GM23338 (cell line): Measurements from ENCODE around the gene COLEC12. TPM values are rescaled to one million over a fixed set of nuclear protein-coding genes. Genes with fewer than 3 reads are reported as not detected.

Experiments used
- ATAC-seq: fragments of 200-7000 bp; cut with Tn5 transposase; 3 replicates; pipeline ENCODE4 v1.9.1; 2020
- DNase-seq: peaks from one replicate; pipeline ENCODE4 v3.0.0-alpha.2; 2015; ENCODE audit warnings: low spot score
- H2AFZ ChIP-seq: fragments of 200-600 bp; sonication (generic); 2 replicates; pipeline ENCODE4 v1.8.0; 2016; ENCODE audit warnings: antibody characterized with exemption, mild to moderate bottlenecking, moderate library complexity
- H3F3A ChIP-seq: fragments of 200-600 bp; sonication (generic); replicated peaks from 2 replicates; pipeline ENCODE4 v1.8.0; 2017; ENCODE audit warnings: antibody characterized with exemption, mixed run types, low read depth
- H3K27ac ChIP-seq: fragments of 200-600 bp; sonication (generic); 2 replicates; pipeline ENCODE4 v1.6.1; 2016; ENCODE audit warnings: low read depth
- H3K27me3 ChIP-seq: fragments of 200-600 bp; sonication (generic); 2 replicates; pipeline ENCODE4 v1.8.0; 2016; ENCODE audit warnings: mild to moderate bottlenecking, mixed run types, moderate library complexity; ENCODE audit not compliant: insufficient read depth
- H3K36me3 ChIP-seq: fragments of 200-600 bp; sonication (generic); 2 replicates; pipeline ENCODE4 v1.8.0; 2016; ENCODE audit warnings: mild to moderate bottlenecking; ENCODE audit not compliant: insufficient read depth
- H3K4me1 ChIP-seq: fragments of 200-600 bp; sonication (generic); 2 replicates; pipeline ENCODE4 v1.8.0; 2016; ENCODE audit warnings: mild to moderate bottlenecking, moderate library complexity; ENCODE audit not compliant: insufficient read depth
- H3K4me2 ChIP-seq: fragments of 200-600 bp; sonication (generic); 2 replicates; pipeline ENCODE4 v1.7.1; 2017; ENCODE audit warnings: mixed run types
- H3K4me3 ChIP-seq: fragments of 200-600 bp; sonication (generic); 2 replicates; pipeline ENCODE4 v1.6.1; 2016; ENCODE audit warnings: mixed run types
- H3K79me2 ChIP-seq: fragments of 200-600 bp; sonication (generic); replicated peaks from 2 replicates; pipeline ENCODE4 v1.8.0; 2017; ENCODE audit warnings: mild to moderate bottlenecking; ENCODE audit not compliant: insufficient read depth
- H3K9me2 ChIP-seq: fragments of 200-600 bp; sonication (generic); 2 replicates; pipeline ENCODE4 v1.8.0; 2017; ENCODE audit not compliant: insufficient read depth
- H4K20me1 ChIP-seq: fragments of 200-600 bp; sonication (generic); replicated peaks from 2 replicates; pipeline ENCODE4 v1.8.0; 2017; ENCODE audit warnings: mild to moderate bottlenecking; ENCODE audit not compliant: insufficient read depth
- H3K27ac Mint-ChIP-seq: 2 replicates; pipeline ENCODE4 v1.8.0; 2020; ENCODE audit warnings: inconsistent platforms, mild to moderate bottlenecking, moderate library complexity, mixed read lengths
- H3K27me3 Mint-ChIP-seq: 3 replicates; pipeline ENCODE4 v1.8.0; 2022; ENCODE audit warnings: low read depth, mild to moderate bottlenecking, moderate library complexity, mixed read lengths, inconsistent platforms; ENCODE audit not compliant: insufficient read depth, poor library complexity
- H3K36me3 Mint-ChIP-seq: 3 replicates; pipeline ENCODE4 v1.8.0; 2021; ENCODE audit warnings: low read depth, mild to moderate bottlenecking, inconsistent platforms, moderate library complexity, mixed read lengths
- H3K4me1 Mint-ChIP-seq: 3 replicates; pipeline ENCODE4 v1.8.0; 2020; ENCODE audit warnings: mild to moderate bottlenecking, inconsistent platforms, mixed read lengths
- H3K4me3 Mint-ChIP-seq: 3 replicates; pipeline ENCODE4 v1.8.0; 2021; ENCODE audit warnings: moderate library complexity, mild to moderate bottlenecking, inconsistent platforms, mixed read lengths
- H3K9me3 Mint-ChIP-seq: 3 replicates; pipeline ENCODE4 v1.8.0; 2020; ENCODE audit warnings: moderate library complexity, mild to moderate bottlenecking, inconsistent platforms, mixed read lengths
- CREB1 ChIP-seq: fragments of 250-450 bp; sonication (Bioruptor Pico); IDR thresholded peaks from 2 replicates; pipeline ENCODE4 v1.5.0; 2020; ENCODE audit warnings: low read depth, mild to moderate bottlenecking, moderate library complexity
- EZH2 ChIP-seq: fragments of 200-600 bp; sonication (generic); IDR thresholded peaks from one replicate; pipeline ENCODE4 v1.8.0; 2017; ENCODE audit warnings: antibody characterized with exemption, mild to moderate bottlenecking, low read depth; ENCODE audit not compliant: unreplicated experiment
- EZH2phosphoT487 ChIP-seq: fragments of 200-600 bp; sonication (generic); IDR thresholded peaks from one replicate; pipeline ENCODE4 v1.8.1; 2018; ENCODE audit warnings: antibody characterized with exemption; ENCODE audit not compliant: unreplicated experiment
- JUNB ChIP-seq: IDR thresholded peaks from one replicate; pipeline ENCODE4 v1.6.1; 2016; ENCODE audit warnings: antibody characterized with exemption; ENCODE audit not compliant: unreplicated experiment
- NANOG ChIP-seq: IDR thresholded peaks from 2 replicates; pipeline ENCODE4 v1.6.1; 2016; ENCODE audit warnings: antibody characterized with exemption, borderline replicate concordance
- POLR2AphosphoS5 ChIP-seq: IDR thresholded peaks from 2 replicates; pipeline ENCODE4 v1.6.1; 2016; ENCODE audit warnings: antibody characterized with exemption, low read depth
- STAT1 ChIP-seq: IDR thresholded peaks from one replicate; pipeline ENCODE4 v1.6.1; 2016; ENCODE audit warnings: antibody characterized with exemption; ENCODE audit not compliant: unreplicated experiment
- ZNF114 ChIP-seq: fragments of 250-450 bp; sonication (Bioruptor Pico); IDR thresholded peaks from 2 replicates; pipeline ENCODE4 v1.5.0; 2020; ENCODE audit warnings: mild to moderate bottlenecking, moderate library complexity
- ZNF331 ChIP-seq: fragments of 250-450 bp; sonication (Bioruptor Pico); IDR thresholded peaks from 2 replicates; pipeline ENCODE4 v1.5.0; 2020; ENCODE audit warnings: low read depth, mild to moderate bottlenecking, moderate library complexity
- polyA plus RNA-seq: library from polyadenylated mRNA; unstranded; fragments of >200 nt; fragmentation: Nextera tagmentation; extraction: Ambion mirVana; gene quantifications from 2 replicates; pipeline ENCODE4 v1.2.1, GENCODE V29; 2016
- total RNA-seq: library from RNA; depleted of rRNA; stranded (reverse); fragments of >200 nt; shearing (Covaris generic); gene quantifications from 2 replicates; pipeline ENCODE4 v1.2.3, GENCODE V29; 2014
- TF ChIP-seq, protein P1 (sequence below): IDR thresholded peaks from one replicate; pipeline ENCODE4 v1.6.1; 2018; ENCODE audit warnings: antibody characterized with exemption; ENCODE audit not compliant: unreplicated experiment
- TF ChIP-seq, protein P2 (sequence below), 2 experiments: fragments of 200-600 bp in 1 of 2; sonication (generic) in 1 of 2; conservative IDR thresholded peaks; 2 replicates each; pipeline versions ENCODE4 v1.5.1 to v1.6.1; 2016 to 2017; ENCODE audit warnings: antibody characterized with exemption in 2 of 2, low read depth in 2 of 2, mild to moderate bottlenecking in 2 of 2, moderate library complexity in 1 of 2
- TF ChIP-seq, protein P3 (sequence below): fragments of 250-450 bp; sonication (Bioruptor Pico); IDR thresholded peaks from 2 replicates; pipeline ENCODE4 v1.5.0; 2020; ENCODE audit warnings: mild to moderate bottlenecking, moderate library complexity
- TF ChIP-seq, protein P4 (sequence below): IDR thresholded peaks from 2 replicates; pipeline ENCODE4 v1.6.1; 2016; ENCODE audit warnings: antibody characterized with exemption

COLEC12 gene
- total and polyA plus RNA-seq, 2 experiments from 2014 or later: 1.1 to 3.2 TPM

DNA sequence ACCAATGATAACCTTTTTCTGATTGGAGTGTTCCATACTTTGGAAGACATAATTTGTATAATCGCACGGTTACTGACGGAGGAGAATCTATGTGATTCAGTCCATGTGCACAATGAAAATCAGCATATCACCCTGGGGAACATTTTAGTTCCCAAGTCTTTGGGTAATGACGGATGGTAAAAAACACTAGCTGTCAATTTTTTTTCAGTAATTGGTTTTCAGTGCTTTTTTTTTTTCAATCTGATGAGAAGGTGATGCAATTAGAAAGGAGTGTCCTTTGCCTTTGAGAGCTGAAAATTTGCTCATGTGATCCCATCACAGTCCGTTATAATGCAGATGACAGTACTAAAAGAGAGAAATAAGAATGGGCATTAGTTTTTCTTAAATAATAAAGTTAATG, 180.8 kb downstream of the COLEC12 start:
- H2AFZ ChIP-seq: no peak overlapping the region
- no peak overlapping the region for H3K4me2 ChIP-seq

More for the DNA sequence above, 180.8 kb downstream of the COLEC12 start:
- Histone ChIP-seq H4K20me1 (no peaks in the 10 kb centered on the region; the same call in 1 of the 2 replicates), H3K4me3 (no peak overlapping the region), H3K4me1 (no peaks in the 10 kb centered on the region), H3K79me2 (no peaks in the 10 kb centered on the region), H3K9me2 (no peaks in the 10 kb centered on the region), H3F3A (no peaks in the 10 kb centered on the region), H3K36me3 (no peaks in the 10 kb centered on the region), H3K27me3 (no peaks in the 10 kb centered on the region), H3K27ac (no peak overlapping the region)
- Mint-ChIP-seq H3K9me3 (no peaks in the 10 kb centered on the region), H3K27me3 (peaks cover 5% of the 10 kb centered on the region), H3K36me3 (no peaks in the 10 kb centered on the region), H3K4me3 (no peak overlapping the region), H3K27ac (no peak overlapping the region), H3K4me1 (no peaks in the 10 kb centered on the region)
- TF ChIP-seq, protein P1, sequence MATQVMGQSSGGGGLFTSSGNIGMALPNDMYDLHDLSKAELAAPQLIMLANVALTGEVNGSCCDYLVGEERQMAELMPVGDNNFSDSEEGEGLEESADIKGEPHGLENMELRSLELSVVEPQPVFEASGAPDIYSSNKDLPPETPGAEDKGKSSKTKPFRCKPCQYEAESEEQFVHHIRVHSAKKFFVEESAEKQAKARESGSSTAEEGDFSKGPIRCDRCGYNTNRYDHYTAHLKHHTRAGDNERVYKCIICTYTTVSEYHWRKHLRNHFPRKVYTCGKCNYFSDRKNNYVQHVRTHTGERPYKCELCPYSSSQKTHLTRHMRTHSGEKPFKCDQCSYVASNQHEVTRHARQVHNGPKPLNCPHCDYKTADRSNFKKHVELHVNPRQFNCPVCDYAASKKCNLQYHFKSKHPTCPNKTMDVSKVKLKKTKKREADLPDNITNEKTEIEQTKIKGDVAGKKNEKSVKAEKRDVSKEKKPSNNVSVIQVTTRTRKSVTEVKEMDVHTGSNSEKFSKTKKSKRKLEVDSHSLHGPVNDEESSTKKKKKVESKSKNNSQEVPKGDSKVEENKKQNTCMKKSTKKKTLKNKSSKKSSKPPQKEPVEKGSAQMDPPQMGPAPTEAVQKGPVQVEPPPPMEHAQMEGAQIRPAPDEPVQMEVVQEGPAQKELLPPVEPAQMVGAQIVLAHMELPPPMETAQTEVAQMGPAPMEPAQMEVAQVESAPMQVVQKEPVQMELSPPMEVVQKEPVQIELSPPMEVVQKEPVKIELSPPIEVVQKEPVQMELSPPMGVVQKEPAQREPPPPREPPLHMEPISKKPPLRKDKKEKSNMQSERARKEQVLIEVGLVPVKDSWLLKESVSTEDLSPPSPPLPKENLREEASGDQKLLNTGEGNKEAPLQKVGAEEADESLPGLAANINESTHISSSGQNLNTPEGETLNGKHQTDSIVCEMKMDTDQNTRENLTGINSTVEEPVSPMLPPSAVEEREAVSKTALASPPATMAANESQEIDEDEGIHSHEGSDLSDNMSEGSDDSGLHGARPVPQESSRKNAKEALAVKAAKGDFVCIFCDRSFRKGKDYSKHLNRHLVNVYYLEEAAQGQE: no peak
- no peak for TF ChIP-seq ZNF331 (CRISPR knock-in tag)
- TF ChIP-seq POLR2AphosphoS5: no peak
- TF ChIP-seq, protein P2, sequence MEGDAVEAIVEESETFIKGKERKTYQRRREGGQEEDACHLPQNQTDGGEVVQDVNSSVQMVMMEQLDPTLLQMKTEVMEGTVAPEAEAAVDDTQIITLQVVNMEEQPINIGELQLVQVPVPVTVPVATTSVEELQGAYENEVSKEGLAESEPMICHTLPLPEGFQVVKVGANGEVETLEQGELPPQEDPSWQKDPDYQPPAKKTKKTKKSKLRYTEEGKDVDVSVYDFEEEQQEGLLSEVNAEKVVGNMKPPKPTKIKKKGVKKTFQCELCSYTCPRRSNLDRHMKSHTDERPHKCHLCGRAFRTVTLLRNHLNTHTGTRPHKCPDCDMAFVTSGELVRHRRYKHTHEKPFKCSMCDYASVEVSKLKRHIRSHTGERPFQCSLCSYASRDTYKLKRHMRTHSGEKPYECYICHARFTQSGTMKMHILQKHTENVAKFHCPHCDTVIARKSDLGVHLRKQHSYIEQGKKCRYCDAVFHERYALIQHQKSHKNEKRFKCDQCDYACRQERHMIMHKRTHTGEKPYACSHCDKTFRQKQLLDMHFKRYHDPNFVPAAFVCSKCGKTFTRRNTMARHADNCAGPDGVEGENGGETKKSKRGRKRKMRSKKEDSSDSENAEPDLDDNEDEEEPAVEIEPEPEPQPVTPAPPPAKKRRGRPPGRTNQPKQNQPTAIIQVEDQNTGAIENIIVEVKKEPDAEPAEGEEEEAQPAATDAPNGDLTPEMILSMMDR (conservative IDR thresholded peaks at IDR 0.05; ENCODE audit: low read depth in 2 of 2): no peak
- TF ChIP-seq, protein P3, sequence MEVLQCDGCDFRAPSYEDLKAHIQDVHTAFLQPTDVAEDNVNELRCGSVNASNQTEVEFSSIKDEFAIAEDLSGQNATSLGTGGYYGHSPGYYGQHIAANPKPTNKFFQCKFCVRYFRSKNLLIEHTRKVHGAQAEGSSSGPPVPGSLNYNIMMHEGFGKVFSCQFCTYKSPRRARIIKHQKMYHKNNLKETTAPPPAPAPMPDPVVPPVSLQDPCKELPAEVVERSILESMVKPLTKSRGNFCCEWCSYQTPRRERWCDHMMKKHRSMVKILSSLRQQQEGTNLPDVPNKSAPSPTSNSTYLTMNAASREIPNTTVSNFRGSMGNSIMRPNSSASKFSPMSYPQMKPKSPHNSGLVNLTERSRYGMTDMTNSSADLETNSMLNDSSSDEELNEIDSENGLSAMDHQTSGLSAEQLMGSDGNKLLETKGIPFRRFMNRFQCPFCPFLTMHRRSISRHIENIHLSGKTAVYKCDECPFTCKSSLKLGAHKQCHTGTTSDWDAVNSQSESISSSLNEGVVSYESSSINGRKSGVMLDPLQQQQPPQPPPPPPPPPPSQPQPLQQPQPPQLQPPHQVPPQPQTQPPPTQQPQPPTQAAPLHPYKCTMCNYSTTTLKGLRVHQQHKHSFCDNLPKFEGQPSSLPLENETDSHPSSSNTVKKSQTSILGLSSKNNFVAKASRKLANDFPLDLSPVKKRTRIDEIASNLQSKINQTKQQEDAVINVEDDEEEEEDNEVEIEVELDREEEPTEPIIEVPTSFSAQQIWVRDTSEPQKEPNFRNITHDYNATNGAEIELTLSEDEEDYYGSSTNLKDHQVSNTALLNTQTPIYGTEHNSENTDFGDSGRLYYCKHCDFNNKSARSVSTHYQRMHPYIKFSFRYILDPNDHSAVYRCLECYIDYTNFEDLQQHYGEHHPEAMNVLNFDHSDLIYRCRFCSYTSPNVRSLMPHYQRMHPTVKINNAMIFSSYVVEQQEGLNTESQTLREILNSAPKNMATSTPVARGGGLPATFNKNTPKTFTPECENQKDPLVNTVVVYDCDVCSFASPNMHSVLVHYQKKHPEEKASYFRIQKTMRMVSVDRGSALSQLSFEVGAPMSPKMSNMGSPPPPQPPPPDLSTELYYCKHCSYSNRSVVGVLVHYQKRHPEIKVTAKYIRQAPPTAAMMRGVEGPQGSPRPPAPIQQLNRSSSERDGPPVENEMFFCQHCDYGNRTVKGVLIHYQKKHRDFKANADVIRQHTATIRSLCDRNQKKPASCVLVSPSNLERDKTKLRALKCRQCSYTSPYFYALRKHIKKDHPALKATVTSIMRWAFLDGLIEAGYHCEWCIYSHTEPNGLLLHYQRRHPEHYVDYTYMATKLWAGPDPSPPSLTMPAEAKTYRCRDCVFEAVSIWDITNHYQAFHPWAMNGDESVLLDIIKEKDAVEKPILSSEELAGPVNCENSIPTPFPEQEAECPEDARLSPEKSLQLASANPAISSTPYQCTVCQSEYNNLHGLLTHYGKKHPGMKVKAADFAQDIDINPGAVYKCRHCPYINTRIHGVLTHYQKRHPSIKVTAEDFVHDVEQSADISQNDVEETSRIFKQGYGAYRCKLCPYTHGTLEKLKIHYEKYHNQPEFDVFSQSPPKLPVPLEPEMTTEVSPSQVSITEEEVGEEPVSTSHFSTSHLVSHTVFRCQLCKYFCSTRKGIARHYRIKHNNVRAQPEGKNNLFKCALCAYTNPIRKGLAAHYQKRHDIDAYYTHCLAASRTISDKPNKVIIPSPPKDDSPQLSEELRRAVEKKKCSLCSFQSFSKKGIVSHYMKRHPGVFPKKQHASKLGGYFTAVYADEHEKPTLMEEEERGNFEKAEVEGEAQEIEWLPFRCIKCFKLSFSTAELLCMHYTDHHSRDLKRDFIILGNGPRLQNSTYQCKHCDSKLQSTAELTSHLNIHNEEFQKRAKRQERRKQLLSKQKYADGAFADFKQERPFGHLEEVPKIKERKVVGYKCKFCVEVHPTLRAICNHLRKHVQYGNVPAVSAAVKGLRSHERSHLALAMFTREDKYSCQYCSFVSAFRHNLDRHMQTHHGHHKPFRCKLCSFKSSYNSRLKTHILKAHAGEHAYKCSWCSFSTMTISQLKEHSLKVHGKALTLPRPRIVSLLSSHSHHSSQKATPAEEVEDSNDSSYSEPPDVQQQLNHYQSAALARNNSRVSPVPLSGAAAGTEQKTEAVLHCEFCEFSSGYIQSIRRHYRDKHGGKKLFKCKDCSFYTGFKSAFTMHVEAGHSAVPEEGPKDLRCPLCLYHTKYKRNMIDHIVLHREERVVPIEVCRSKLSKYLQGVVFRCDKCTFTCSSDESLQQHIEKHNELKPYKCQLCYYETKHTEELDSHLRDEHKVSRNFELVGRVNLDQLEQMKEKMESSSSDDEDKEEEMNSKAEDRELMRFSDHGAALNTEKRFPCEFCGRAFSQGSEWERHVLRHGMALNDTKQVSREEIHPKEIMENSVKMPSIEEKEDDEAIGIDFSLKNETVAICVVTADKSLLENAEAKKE (CRISPR knock-in tag): no peak
- TF ChIP-seq JUNB: no peak
- no peak for TF ChIP-seq NANOG
- TF ChIP-seq EZH2: no peak
- TF ChIP-seq, protein P4, sequence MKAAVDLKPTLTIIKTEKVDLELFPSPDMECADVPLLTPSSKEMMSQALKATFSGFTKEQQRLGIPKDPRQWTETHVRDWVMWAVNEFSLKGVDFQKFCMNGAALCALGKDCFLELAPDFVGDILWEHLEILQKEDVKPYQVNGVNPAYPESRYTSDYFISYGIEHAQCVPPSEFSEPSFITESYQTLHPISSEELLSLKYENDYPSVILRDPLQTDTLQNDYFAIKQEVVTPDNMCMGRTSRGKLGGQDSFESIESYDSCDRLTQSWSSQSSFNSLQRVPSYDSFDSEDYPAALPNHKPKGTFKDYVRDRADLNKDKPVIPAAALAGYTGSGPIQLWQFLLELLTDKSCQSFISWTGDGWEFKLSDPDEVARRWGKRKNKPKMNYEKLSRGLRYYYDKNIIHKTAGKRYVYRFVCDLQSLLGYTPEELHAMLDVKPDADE: no peak
- TF ChIP-seq CREB1 (CRISPR knock-in tag): no peak
- TF ChIP-seq ZNF114 (CRISPR knock-in tag): no peak
- TF ChIP-seq STAT1: no peak
- TF ChIP-seq EZH2phosphoT487: no peak
- DNase-seq (no peak), ATAC-seq (no peak)
